ENCODE measurements around the gene GOLIM4. TPM values are rescaled to one million over a fixed set of nuclear protein-coding genes. Genes with fewer than 3 reads are reported as not detected.

The GOLIM4 gene
- total RNA-seq, 1 experiment from 2014 or later = 24.6 TPM

DNA sequence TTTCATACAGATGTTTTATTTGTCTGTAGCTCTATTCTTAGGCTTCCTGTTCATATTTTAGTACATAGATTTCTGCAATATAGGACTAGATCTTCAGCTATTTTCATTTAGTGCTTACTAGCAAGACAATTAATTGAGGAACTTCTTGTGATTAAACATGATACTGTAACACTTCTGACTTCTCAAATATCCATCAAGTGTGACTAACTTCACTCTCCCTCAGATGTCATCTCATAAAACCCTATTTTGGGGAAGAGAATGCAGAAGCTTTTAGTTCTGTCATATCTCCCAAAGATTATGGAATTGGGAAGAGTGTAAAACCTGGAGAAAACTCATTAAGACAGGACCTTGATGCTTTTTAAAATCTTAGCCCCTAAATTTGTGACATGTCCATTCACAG is 28.6 kb upstream of the GOLIM4 start:
- H3K79me1 ChIP-seq (ENCODE audit: insufficient read depth, low read depth, low read length, poor library complexity, severe bottlenecking) = no peaks in the 10 kb centered on the region
- H3K23me2 ChIP-seq (ENCODE audit: insufficient read length, low read depth, low read length, poor library complexity, severe bottlenecking) = no peaks in the 10 kb centered on the region
- no peaks in the 10 kb centered on the region for H3K79me2 ChIP-seq (ENCODE audit: insufficient read depth, low read length)
- H2BK5ac ChIP-seq (ENCODE audit: insufficient read length, low read length) = no peak overlapping the region
- no peak overlapping the region for H2AK5ac ChIP-seq (ENCODE audit: insufficient read length, low read length)
- H3K18ac ChIP-seq (ENCODE audit: insufficient read length, low read depth, low read length) = no peak overlapping the region
- no peak overlapping the region for H3K56ac ChIP-seq (ENCODE audit: insufficient read length, low read depth, low read length)
- no peaks in the 10 kb centered on the region for H3K27me3 ChIP-seq (ENCODE audit: insufficient read depth, low read length)
- no peak overlapping the region for H3K4me3 Mint-ChIP-seq
- H3K9me3 ChIP-seq (ENCODE audit: control insufficient read depth, low read depth, low read length) = no peaks in the 10 kb centered on the region
- no peak overlapping the region for H3K27ac Mint-ChIP-seq
- no peaks in the 10 kb centered on the region for H3K4me1 ChIP-seq (ENCODE audit: insufficient read depth, low read length)
- no peak overlapping the region for H4K8ac ChIP-seq (replicated peaks; ENCODE audit: insufficient read length, low read depth, low read length)
- no peak overlapping the region for H2BK20ac ChIP-seq (ENCODE audit: low read depth, low read length, poor library complexity, severe bottlenecking)
- no peak overlapping the region for H4K5ac ChIP-seq (ENCODE audit: insufficient read length, low read depth, low read length)
- no peak overlapping the region for H3T11ph ChIP-seq (ENCODE audit: low read length)
- H3K36me3 Mint-ChIP-seq (ENCODE audit: insufficient read depth in 1 of 3, low read depth in 3 of 3) = peaks cover 9 to 34% (median 13%) of the 10 kb centered on the region in 3 experiments; a peak in 6 of 7 replicates
- no peak overlapping the region for H3K27ac ChIP-seq (ENCODE audit: insufficient read length, low read depth, low read length)
- no peak overlapping the region for H3K14ac ChIP-seq (ENCODE audit: insufficient read depth, low read length)
- no peaks in the 10 kb centered on the region for H3K27me3 Mint-ChIP-seq (ENCODE audit: low read depth)
- TF ChIP-seq, protein P1, sequence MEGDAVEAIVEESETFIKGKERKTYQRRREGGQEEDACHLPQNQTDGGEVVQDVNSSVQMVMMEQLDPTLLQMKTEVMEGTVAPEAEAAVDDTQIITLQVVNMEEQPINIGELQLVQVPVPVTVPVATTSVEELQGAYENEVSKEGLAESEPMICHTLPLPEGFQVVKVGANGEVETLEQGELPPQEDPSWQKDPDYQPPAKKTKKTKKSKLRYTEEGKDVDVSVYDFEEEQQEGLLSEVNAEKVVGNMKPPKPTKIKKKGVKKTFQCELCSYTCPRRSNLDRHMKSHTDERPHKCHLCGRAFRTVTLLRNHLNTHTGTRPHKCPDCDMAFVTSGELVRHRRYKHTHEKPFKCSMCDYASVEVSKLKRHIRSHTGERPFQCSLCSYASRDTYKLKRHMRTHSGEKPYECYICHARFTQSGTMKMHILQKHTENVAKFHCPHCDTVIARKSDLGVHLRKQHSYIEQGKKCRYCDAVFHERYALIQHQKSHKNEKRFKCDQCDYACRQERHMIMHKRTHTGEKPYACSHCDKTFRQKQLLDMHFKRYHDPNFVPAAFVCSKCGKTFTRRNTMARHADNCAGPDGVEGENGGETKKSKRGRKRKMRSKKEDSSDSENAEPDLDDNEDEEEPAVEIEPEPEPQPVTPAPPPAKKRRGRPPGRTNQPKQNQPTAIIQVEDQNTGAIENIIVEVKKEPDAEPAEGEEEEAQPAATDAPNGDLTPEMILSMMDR (conservative IDR thresholded peaks at IDR 0.05) = no peak
- H4K91ac ChIP-seq (ENCODE audit: insufficient read length, low read depth, low read length) = no peak overlapping the region
- H3K4me2 ChIP-seq (ENCODE audit: insufficient read depth, insufficient read length, low read length) = no peak overlapping the region
- no peak overlapping the region for H2BK12ac ChIP-seq (ENCODE audit: insufficient read length, low read depth, low read length)
- no peak for DNase-seq
- H3K23ac ChIP-seq (ENCODE audit: insufficient read length, low read depth, low read length) = no peak overlapping the region
- no peak overlapping the region for H2AFZ ChIP-seq (ENCODE audit: low read length)
- H3K4me1 Mint-ChIP-seq = peaks cover 6 to 7% of the 10 kb centered on the region in 2 experiments
- no peak overlapping the region for H2BK15ac ChIP-seq (ENCODE audit: low read depth, low read length)
- no peak overlapping the region for H3K4ac ChIP-seq (ENCODE audit: low read depth, low read length)
- H3K9me3 Mint-ChIP-seq = peaks cover 27 to 29% of the 10 kb centered on the region in 2 experiments
- H2BK120ac ChIP-seq (ENCODE audit: low read depth, low read length, poor library complexity, severe bottlenecking) = no peak overlapping the region
- H3K9ac ChIP-seq (ENCODE audit: extremely low read depth, insufficient read length, low read length) = no peak overlapping the region
- no peaks in the 10 kb centered on the region for H4K20me1 ChIP-seq (ENCODE audit: control insufficient read depth, insufficient read depth, insufficient read length)
